HepG2 (cell line): Measurements from ENCODE around the gene VPS4B. TPM values are rescaled to one million over a fixed set of nuclear protein-coding genes. Genes with fewer than 3 reads are reported as not detected.
A peak's percentile ranks its signal among the peaks of the same experiment; 100 is the strongest.

Experiments used
- ARNT ChIP-seq: fragments of 450-650 bp; IDR thresholded peaks from 2 replicates; pipeline ENCODE4 v1.6.1; 2017
- EEA1 ChIP-seq: sonication (generic); formaldehyde crosslinking; IDR thresholded peaks from 2 replicates; pipeline ENCODE4 v1.5.1; 2020; ENCODE audit warnings: mild to moderate bottlenecking, missing genetic modification reagents, borderline replicate concordance
- HOXA3 ChIP-seq: sonication (generic); formaldehyde crosslinking; IDR thresholded peaks from 2 replicates; pipeline ENCODE4 v1.5.0; 2020; ENCODE audit warnings: missing genetic modification reagents
- IKZF1 ChIP-seq: fragments of 450-650 bp; IDR thresholded peaks from 2 replicates; pipeline ENCODE4 v1.7.1; 2016
- POLR2AphosphoS5 ChIP-seq: IDR thresholded peaks from 2 replicates; pipeline ENCODE4 v1.6.1; 2012; ENCODE audit warnings: low read depth, low read length
- SETDB1 ChIP-seq: sonication (generic); formaldehyde crosslinking; IDR thresholded peaks from 2 replicates; pipeline ENCODE4 v1.5.1; 2020; ENCODE audit warnings: missing genetic modification reagents, mild to moderate bottlenecking, borderline replicate concordance
- SOX13 ChIP-seq, 3 experiments: fragments of 450-650 bp in 1 of 3; sonication (generic) in 1 of 3; formaldehyde crosslinking in 1 of 3; IDR thresholded peaks in 2 of 3; conservative IDR thresholded peaks in 1 of 3; 2 replicates each; pipeline versions ENCODE4 v1.5.0 to v1.6.1; 2016 to 2020; ENCODE audit warnings: antibody characterized with exemption in 1 of 3, mild to moderate bottlenecking in 1 of 3, missing compliant biosample characterization in 1 of 3, missing genetic modification reagents in 1 of 3, moderate library complexity in 1 of 3
- SOX6 ChIP-seq, 2 experiments: fragments of 450-650 bp in 1 of 2; sonication (generic) in 1 of 2; formaldehyde crosslinking in 1 of 2; IDR thresholded peaks; 2 replicates each; pipeline versions ENCODE4 v1.4.0 to v1.6.1; 2017 to 2020; ENCODE audit warnings: antibody characterized with exemption in 1 of 2, mild to moderate bottlenecking in 1 of 2, missing genetic modification reagents in 1 of 2
- TEAD2 ChIP-seq: sonication (generic); formaldehyde crosslinking; IDR thresholded peaks from 2 replicates; pipeline ENCODE4 v1.9.0; 2021; ENCODE audit warnings: missing genetic modification reagents
- THAP11 ChIP-seq: IDR thresholded peaks from 2 replicates; pipeline ENCODE4 v1.6.1; 2016; ENCODE audit warnings: missing biosample characterization, missing genetic modification reagents
- ZGPAT ChIP-seq: IDR thresholded peaks from 2 replicates; pipeline ENCODE4 v1.6.1; 2016; ENCODE audit warnings: mild to moderate bottlenecking
- ZNF784 ChIP-seq: sonication (generic); formaldehyde crosslinking; IDR thresholded peaks from 2 replicates; pipeline ENCODE4 v1.5.1; 2020; ENCODE audit warnings: missing genetic modification reagents, mild to moderate bottlenecking, borderline replicate concordance
- polyA plus RNA-seq, 8 experiments: library from polyadenylated mRNA; depleted of rRNA in 3 of 8; stranded (reverse) in 7 of 8; unstranded in 1 of 8; fragments of >200 nt; fragmentation: Illumina TruSeq in 4 of 8; extraction: Trizol in 4 of 8; gene quantifications; 2 replicates each; pipeline versions ENCODE4 v1.2.1 to v1.2.3, GENCODE V29; 2011 to 2016; ENCODE audit warnings: low read depth in 4 of 8, missing spikeins in 1 of 8, mixed read lengths in 1 of 8; ENCODE audit not compliant: insufficient read depth in 1 of 8
- total RNA-seq, 5 experiments: library from RNA; depleted of rRNA; stranded (reverse); fragments of >200 nt; fragmentation: Illumina TruSeq; extraction: Trizol; gene quantifications; 2 replicates each; pipeline ENCODE4 v1.2.3, GENCODE V29; 2016; ENCODE audit warnings: low read depth in 1 of 5
- TF ChIP-seq, protein P1 (sequence below): sonication (generic); formaldehyde crosslinking; IDR thresholded peaks from 2 replicates; pipeline ENCODE4 v1.4.0; 2020; ENCODE audit warnings: missing genetic modification reagents, borderline replicate concordance
- TF ChIP-seq, protein P2 (sequence below): sonication (generic); formaldehyde crosslinking; IDR thresholded peaks from 2 replicates; pipeline ENCODE4 v1.8.1; 2022; ENCODE audit warnings: mild to moderate bottlenecking, missing genetic modification reagents
- TF ChIP-seq, protein P3 (sequence below): sonication (generic); IDR thresholded peaks from 2 replicates; pipeline ENCODE4 v1.6.1; 2016; ENCODE audit warnings: low read depth, borderline replicate concordance
- TF ChIP-seq, protein P4 (sequence below): sonication (generic); formaldehyde crosslinking; IDR thresholded peaks from 2 replicates; pipeline ENCODE4 v1.4.0; 2020; ENCODE audit warnings: missing genetic modification reagents, borderline replicate concordance
- TF ChIP-seq, protein P5 (sequence below): IDR thresholded peaks from 2 replicates; pipeline ENCODE4 v1.6.1; 2016; ENCODE audit warnings: missing compliant biosample characterization, missing genetic modification reagents, borderline replicate concordance

VPS4B gene
- total and polyA plus RNA-seq, 2 of the 13 experiments (the other 11 are each of a cell fraction or from before 2014, with no cell fraction given) = 12.8 to 25.9 TPM

DNA sequence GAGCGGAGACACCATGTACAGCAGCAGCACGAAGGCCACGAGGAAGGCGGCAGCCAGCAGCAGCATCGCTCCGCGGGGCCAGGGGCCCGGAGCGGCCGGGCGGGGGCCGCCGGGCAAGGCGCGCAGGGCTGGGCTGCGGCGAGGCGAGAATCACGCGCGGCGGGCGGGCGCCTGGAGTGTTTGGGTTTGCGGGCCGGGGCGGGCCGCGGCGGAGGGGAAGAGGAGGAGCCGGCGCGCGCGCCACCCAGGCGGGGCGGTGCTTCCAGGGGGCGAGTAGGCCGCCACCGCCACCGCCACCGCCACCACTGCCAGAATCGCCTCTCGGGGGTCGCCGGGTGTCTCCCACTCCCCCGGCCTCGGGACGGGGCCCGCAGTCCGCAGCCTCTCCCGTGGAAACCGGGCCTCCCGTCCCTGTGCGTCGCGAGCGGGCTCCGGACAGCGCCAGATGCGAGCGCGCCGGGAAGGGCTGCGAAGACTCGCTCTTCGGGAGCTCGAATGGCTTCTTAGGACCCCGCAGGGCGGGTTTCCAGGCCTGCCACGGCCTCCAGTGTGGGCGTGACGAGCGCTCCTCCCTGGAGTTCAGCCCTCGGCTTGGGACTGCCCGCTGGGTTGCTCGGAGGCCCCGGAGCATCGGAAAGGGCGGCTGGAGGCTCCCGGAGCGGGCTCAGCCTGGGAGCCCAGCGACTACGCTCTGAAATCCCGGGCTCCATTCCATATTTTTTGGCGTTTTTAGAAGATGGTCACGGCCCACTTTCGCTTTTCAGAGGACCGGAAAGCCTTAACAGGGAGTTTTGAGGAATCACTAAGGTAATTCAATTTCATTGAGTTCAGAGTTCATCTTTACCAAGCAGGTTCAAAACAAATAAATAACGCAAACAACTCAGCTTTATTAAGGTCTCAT lies 55.0 kb downstream of the VPS4B start, which contains the start of gene KDSR (continued):
- TF ChIP-seq ZGPAT (CRISPR knock-in tag) (peak; percentile 92), POLR2AphosphoS5 (peak; percentile 92), SOX6 (IDR thresholded peaks at IDR 0.05) (no peak), SOX6 (CRISPR knock-in tag; IDR thresholded peaks at IDR 0.05) (peak; percentile 78), SOX13 (IDR thresholded peaks at IDR 0.05) (0 out of 2 replicates have a peak, but pooled peaks have one; percentile 37), SOX13 (CRISPR knock-in tag; conservative IDR thresholded peaks at IDR 0.05 in 1 of 2, IDR thresholded peaks at IDR 0.05 in 1 of 2) (peak in 1 of 2 experiments; percentile 34; a peak in 2 of 4 replicates), HOXA3 (CRISPR knock-in tag) (peak; percentile 74), TEAD2 (CRISPR knock-in tag) (no peak), EEA1 (CRISPR knock-in tag) (peak; percentile 82; the same call in 1 of the 2 replicates), THAP11 (CRISPR knock-in tag) (peak; percentile 80; the same call in 1 of the 2 replicates), ZNF784 (no peak; the same call in 1 of the 2 replicates), ARNT (no peak), IKZF1 (no peak), SETDB1 (no peak)
- TF ChIP-seq, protein P1, sequence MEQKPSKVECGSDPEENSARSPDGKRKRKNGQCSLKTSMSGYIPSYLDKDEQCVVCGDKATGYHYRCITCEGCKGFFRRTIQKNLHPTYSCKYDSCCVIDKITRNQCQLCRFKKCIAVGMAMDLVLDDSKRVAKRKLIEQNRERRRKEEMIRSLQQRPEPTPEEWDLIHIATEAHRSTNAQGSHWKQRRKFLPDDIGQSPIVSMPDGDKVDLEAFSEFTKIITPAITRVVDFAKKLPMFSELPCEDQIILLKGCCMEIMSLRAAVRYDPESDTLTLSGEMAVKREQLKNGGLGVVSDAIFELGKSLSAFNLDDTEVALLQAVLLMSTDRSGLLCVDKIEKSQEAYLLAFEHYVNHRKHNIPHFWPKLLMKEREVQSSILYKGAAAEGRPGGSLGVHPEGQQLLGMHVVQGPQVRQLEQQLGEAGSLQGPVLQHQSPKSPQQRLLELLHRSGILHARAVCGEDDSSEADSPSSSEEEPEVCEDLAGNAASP (CRISPR knock-in tag) = no peak; the same call in none of the 2 replicates
- TF ChIP-seq, protein P2, sequence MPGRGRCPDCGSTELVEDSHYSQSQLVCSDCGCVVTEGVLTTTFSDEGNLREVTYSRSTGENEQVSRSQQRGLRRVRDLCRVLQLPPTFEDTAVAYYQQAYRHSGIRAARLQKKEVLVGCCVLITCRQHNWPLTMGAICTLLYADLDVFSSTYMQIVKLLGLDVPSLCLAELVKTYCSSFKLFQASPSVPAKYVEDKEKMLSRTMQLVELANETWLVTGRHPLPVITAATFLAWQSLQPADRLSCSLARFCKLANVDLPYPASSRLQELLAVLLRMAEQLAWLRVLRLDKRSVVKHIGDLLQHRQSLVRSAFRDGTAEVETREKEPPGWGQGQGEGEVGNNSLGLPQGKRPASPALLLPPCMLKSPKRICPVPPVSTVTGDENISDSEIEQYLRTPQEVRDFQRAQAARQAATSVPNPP (CRISPR knock-in tag) = 0 out of 2 replicates have a peak, but pooled peaks have one; percentile 57
- TF ChIP-seq, protein P3, sequence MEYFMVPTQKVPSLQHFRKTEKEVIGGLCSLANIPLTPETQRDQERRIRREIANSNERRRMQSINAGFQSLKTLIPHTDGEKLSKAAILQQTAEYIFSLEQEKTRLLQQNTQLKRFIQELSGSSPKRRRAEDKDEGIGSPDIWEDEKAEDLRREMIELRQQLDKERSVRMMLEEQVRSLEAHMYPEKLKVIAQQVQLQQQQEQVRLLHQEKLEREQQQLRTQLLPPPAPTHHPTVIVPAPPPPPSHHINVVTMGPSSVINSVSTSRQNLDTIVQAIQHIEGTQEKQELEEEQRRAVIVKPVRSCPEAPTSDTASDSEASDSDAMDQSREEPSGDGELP = peak; percentile 48; the same call in 1 of the 2 replicates
- TF ChIP-seq, protein P4, sequence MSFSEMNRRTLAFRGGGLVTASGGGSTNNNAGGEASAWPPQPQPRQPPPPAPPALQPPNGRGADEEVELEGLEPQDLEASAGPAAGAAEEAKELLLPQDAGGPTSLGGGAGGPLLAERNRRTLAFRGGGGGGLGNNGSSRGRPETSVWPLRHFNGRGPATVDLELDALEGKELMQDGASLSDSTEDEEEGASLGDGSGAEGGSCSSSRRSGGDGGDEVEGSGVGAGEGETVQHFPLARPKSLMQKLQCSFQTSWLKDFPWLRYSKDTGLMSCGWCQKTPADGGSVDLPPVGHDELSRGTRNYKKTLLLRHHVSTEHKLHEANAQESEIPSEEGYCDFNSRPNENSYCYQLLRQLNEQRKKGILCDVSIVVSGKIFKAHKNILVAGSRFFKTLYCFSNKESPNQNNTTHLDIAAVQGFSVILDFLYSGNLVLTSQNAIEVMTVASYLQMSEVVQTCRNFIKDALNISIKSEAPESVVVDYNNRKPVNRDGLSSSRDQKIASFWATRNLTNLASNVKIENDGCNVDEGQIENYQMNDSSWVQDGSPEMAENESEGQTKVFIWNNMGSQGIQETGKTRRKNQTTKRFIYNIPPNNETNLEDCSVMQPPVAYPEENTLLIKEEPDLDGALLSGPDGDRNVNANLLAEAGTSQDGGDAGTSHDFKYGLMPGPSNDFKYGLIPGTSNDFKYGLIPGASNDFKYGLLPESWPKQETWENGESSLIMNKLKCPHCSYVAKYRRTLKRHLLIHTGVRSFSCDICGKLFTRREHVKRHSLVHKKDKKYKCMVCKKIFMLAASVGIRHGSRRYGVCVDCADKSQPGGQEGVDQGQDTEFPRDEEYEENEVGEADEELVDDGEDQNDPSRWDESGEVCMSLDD = peak; percentile 78
- TF ChIP-seq, protein P5, sequence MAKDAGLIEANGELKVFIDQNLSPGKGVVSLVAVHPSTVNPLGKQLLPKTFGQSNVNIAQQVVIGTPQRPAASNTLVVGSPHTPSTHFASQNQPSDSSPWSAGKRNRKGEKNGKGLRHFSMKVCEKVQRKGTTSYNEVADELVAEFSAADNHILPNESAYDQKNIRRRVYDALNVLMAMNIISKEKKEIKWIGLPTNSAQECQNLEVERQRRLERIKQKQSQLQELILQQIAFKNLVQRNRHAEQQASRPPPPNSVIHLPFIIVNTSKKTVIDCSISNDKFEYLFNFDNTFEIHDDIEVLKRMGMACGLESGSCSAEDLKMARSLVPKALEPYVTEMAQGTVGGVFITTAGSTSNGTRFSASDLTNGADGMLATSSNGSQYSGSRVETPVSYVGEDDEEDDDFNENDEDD = 0 out of 2 replicates have a peak, but pooled peaks have one; percentile 52
